ENCODE data around the gene ZNF835.

DNA sequence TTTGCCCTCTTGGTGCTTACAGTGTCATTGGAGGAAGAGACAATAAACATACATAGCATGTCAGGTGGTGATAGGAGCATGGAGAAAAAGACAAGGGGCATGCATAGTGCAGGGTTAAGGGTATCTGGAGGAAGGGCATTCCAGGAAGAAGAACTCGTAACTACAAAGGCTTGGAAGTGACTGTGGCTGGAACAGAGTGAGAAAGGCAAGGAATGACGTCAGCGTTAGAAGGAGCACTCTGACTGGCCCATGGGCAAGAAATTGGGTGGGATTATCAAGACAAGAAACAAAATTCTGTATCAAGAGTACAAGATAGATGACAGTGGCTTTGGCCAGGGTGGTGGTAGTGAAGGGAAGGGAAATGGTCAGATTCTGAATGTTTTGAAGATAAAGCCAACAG, 17.4 kb downstream of the ZNF835 start:
- TF ChIP-seq, protein P1, sequence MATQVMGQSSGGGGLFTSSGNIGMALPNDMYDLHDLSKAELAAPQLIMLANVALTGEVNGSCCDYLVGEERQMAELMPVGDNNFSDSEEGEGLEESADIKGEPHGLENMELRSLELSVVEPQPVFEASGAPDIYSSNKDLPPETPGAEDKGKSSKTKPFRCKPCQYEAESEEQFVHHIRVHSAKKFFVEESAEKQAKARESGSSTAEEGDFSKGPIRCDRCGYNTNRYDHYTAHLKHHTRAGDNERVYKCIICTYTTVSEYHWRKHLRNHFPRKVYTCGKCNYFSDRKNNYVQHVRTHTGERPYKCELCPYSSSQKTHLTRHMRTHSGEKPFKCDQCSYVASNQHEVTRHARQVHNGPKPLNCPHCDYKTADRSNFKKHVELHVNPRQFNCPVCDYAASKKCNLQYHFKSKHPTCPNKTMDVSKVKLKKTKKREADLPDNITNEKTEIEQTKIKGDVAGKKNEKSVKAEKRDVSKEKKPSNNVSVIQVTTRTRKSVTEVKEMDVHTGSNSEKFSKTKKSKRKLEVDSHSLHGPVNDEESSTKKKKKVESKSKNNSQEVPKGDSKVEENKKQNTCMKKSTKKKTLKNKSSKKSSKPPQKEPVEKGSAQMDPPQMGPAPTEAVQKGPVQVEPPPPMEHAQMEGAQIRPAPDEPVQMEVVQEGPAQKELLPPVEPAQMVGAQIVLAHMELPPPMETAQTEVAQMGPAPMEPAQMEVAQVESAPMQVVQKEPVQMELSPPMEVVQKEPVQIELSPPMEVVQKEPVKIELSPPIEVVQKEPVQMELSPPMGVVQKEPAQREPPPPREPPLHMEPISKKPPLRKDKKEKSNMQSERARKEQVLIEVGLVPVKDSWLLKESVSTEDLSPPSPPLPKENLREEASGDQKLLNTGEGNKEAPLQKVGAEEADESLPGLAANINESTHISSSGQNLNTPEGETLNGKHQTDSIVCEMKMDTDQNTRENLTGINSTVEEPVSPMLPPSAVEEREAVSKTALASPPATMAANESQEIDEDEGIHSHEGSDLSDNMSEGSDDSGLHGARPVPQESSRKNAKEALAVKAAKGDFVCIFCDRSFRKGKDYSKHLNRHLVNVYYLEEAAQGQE (IDR thresholded peaks at IDR 0.05; ENCODE audit: insufficient read depth in 1 of 2, low read depth in 2 of 2, low read length in 2 of 2) = no peak
- no peak for TF ChIP-seq SIN3A (IDR thresholded peaks at IDR 0.05; ENCODE audit: borderline replicate concordance, insufficient read depth, low read length)
- TF ChIP-seq POLR2AphosphoS5 (IDR thresholded peaks at IDR 0.05; ENCODE audit: low read depth, low read length) = no peak
- no peak for TF ChIP-seq FOXP2 (optimal IDR thresholded peaks at IDR 0.05; ENCODE audit: borderline replicate concordance, extremely low read depth, extremely low read length, insufficient read depth)
- no peak for TF ChIP-seq TAF1 (IDR thresholded peaks at IDR 0.05; ENCODE audit: borderline replicate concordance, insufficient read depth, low read length)

All from PFSK-1 (cell line).